ENCODE data around the gene CASR.

The CASR gene

DNA sequence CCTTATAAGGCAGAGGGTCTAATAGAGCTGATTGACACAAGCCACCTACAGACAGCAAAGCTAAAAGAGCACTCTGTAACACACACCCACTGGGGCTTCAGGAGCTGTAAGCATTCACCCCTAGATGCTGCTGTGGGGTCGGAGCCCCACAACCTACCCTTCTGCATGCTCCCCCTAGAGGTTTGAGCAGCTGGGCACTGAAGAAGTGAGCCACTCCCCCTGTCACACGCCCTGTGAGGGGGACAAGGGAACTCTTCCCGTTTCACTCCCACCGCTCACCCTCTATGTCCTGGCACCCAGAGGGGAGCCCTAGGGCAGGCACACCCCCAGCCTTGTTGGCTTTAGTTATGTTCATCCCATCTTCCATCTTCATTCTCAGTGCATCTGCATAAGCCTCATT lies 132.2 kb downstream of the CASR start:
- no peak for FAIRE-seq
- DNase-seq (ENCODE audit: insufficient read length, low spot score), result no peak
- TF ChIP-seq, protein P1, sequence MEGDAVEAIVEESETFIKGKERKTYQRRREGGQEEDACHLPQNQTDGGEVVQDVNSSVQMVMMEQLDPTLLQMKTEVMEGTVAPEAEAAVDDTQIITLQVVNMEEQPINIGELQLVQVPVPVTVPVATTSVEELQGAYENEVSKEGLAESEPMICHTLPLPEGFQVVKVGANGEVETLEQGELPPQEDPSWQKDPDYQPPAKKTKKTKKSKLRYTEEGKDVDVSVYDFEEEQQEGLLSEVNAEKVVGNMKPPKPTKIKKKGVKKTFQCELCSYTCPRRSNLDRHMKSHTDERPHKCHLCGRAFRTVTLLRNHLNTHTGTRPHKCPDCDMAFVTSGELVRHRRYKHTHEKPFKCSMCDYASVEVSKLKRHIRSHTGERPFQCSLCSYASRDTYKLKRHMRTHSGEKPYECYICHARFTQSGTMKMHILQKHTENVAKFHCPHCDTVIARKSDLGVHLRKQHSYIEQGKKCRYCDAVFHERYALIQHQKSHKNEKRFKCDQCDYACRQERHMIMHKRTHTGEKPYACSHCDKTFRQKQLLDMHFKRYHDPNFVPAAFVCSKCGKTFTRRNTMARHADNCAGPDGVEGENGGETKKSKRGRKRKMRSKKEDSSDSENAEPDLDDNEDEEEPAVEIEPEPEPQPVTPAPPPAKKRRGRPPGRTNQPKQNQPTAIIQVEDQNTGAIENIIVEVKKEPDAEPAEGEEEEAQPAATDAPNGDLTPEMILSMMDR (IDR thresholded peaks at IDR 0.05; ENCODE audit: insufficient read depth, missing control alignments), result no peak

DNA sequence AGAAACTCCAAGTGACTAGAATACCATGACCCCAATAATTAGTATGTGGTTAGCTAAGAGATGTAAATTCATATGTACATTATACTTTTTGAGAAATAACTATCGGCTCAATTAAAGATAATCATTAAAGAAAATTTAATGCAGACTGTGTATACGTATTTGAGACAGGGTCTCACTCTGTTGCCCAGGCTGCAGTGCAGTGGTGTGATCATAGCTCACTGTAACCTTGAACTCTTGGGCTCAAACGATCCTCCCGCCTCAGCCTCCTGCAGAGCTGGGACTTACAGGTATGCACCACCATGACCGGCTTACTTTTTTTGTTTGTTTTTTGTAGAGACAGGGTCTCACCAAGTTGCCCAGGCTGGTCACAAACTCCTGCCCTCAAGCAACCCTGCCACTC lies 132.9 kb downstream of the CASR start:
- TF ChIP-seq, protein P1 (IDR thresholded peaks at IDR 0.05; ENCODE audit: insufficient read depth, missing control alignments), result no peak
- FAIRE-seq (no peak), DNase-seq (ENCODE audit: insufficient read length, low spot score) (no peak)

DNA sequence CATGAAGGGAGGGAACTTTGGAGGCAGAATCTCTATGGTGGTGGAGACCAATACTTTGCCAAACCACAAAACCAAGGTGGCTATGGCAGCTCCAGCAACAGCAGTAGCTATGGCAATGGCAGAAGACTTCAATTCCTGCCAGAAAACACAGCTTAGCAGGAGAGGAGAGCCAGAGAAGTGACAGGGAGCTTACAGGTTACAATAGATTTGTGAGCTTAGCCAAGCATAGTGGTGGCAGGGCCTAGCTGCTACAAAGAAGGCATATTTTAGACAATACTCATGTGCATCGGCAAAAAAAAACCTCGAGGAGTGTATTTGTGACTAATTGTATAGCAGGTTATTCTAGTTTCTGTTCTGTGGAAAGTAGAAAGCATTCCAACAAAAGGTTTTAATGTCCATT lies 135.2 kb downstream of the CASR start:
- TF ChIP-seq, protein P1 (IDR thresholded peaks at IDR 0.05; ENCODE audit: insufficient read depth, missing control alignments), result no peak
- no peak for FAIRE-seq
- DNase-seq (ENCODE audit: insufficient read length, low spot score), result no peak

DNA sequence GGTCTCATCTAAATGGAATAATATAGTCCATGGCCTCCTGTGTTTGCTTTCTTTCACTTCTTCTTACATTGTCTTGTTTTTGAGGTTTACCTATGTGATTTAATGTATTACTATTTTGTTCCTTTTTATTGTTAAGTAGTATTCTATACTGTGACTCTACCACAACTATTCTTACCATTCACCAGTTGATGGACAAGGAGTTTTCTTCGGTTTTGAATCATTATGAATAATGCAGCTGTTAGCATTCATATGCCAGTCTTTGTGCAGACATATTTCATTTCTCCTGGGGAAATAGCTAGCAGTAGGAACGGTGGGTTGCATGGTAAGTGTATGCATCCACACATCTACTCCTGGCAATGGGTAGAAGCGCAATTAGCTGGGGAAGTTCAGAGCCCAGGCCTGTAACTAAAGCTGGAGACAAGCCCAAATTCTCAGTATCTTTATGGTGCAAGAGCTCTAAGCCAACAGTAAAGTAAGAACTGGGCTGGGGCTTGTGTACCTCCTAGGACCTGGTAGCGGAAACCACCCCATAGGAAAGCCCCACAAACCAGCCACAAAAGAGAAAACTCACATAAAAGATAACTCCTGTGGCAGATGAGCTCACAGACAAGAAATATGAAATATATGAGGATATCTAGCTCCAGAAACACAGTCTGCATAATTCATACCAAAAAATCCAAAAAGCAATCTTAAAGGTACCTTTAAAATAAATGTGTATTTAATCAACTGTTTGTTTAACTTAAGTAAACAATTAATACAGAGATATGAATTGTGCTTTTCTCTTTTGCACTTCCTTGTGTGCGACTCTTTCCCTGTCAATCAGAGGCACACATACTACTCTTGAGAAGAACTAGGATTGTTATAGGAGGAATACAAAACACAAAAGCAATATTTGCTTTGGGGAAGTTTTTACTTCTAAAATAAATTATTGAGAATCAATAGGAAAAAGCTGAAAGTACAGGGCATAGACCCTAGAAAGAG lies 138.9 kb downstream of the CASR start:
- TF ChIP-seq, protein P1 (IDR thresholded peaks at IDR 0.05; ENCODE audit: insufficient read depth, missing control alignments), result no peak
- no peak for FAIRE-seq
- no peak for DNase-seq (ENCODE audit: insufficient read length, low spot score)

DNA sequence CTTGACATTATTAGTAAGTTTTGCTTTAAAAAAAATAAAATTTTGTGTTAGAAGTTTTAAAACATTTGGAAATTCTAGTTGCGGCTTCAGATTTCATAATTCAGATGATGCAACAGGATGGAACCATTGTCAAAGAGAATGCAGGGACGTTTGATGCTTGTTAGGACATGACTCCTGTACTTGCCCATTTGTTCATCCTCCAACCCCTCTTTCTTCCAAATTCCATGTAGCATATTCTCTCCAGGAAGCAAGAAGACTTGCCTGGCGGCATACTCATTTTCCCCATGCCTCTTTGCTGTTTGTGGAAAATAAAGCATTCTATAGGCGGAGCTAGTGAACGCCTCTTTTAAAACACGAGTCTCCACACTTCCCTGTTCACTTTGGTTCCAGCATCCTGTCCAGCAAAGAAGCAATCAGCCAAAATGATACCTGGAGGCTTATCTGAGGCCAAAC lies 141.4 kb downstream of the CASR start, which contains the start of gene CSTA:
Gene CSTA, plus strand, starts transcription at position 378 of the 453 bp plus-strand sequence. Its CDS starts 45 bp downstream, at position 423.
- DNase-seq (ENCODE audit: insufficient read length, low spot score) (no peak), FAIRE-seq (no peak)
- TF ChIP-seq, protein P1 (IDR thresholded peaks at IDR 0.05; ENCODE audit: insufficient read depth, missing control alignments), result no peak

DNA sequence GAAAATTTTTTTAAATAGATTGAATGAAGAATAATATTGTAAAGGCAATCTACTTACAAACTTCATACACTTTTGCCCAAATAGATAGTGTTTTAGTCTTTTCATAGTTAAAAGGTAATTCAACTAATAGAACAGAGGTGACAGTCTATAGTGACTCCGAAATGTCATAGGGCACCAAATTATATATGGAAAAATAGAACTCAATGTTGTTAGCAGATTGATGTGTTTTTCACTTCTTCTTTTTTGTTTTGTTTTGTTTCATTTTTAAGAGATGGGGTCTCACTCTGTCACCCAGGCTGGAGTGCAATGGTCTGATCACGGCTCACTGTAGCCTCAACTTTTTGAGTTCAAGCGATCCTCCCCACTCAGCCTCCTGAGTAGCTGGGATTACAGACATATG lies 142.3 kb downstream of the CASR start:
- TF ChIP-seq, protein P1 (IDR thresholded peaks at IDR 0.05; ENCODE audit: insufficient read depth, missing control alignments), result no peak
- FAIRE-seq (no peak), DNase-seq (ENCODE audit: insufficient read length, low spot score) (no peak)

DNA sequence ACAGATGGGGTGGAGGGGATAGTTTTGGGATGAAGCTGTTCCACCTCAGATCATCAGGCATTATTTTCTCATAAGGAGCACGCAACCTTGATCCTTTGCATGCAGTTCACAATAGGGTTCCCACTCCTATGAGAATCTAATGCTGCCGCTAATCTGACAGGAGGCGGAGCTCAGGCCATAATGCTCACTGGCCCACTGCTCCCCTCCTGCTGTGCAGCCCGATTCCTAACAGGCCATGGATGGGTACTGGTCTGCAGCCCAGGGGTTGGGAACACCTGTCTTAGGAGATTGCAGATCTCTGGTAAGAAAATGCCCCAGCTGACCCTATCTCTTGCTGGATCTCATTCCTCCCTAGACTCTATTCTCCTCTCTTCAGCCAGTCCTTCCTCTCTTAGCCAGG lies 148.4 kb downstream of the CASR start:
- no peak for FAIRE-seq
- no peak for DNase-seq (ENCODE audit: insufficient read length, low spot score)
- TF ChIP-seq, protein P1 (IDR thresholded peaks at IDR 0.05; ENCODE audit: insufficient read depth, missing control alignments), result no peak
